Measurements from ENCODE around the gene CACNB4.

DNA sequence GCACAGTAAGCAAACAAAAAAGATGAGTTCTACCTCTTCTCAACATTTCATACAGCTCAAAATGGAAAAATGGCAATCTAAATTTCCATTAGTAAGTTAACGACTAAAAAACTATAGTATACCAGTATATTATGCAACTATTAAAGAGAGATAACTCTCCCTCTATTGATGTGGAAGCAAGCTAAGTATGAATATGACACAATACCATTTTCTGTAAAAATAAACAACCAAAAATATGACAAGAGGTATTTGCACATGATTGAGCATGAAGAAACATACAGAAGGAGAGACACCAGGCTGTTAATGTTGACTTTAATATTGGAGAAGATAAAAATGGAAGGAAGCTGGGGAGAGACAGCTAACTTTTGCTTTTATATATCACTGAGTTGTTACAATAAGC is 167.1 kb downstream of the CACNB4 start:
- TF ChIP-seq, protein P1, sequence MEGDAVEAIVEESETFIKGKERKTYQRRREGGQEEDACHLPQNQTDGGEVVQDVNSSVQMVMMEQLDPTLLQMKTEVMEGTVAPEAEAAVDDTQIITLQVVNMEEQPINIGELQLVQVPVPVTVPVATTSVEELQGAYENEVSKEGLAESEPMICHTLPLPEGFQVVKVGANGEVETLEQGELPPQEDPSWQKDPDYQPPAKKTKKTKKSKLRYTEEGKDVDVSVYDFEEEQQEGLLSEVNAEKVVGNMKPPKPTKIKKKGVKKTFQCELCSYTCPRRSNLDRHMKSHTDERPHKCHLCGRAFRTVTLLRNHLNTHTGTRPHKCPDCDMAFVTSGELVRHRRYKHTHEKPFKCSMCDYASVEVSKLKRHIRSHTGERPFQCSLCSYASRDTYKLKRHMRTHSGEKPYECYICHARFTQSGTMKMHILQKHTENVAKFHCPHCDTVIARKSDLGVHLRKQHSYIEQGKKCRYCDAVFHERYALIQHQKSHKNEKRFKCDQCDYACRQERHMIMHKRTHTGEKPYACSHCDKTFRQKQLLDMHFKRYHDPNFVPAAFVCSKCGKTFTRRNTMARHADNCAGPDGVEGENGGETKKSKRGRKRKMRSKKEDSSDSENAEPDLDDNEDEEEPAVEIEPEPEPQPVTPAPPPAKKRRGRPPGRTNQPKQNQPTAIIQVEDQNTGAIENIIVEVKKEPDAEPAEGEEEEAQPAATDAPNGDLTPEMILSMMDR (conservative IDR thresholded peaks at IDR 0.05; ENCODE audit: low read length), result no peak
- no peak for TF ChIP-seq EZH2phosphoT487 (IDR thresholded peaks at IDR 0.05; ENCODE audit: borderline replicate concordance)

Measured in Loucy (cell line).